HCT116 (cell line): ENCODE measurements around the gene SLX9. TPM values are rescaled to one million over a fixed set of nuclear protein-coding genes. Genes with fewer than 3 reads are reported as not detected.

Source experiments
- ATAC-seq: fragments of 200-7000 bp; cut with Tn5 transposase; 2 replicates; pipeline ENCODE4 v1.9.1; 2020; ENCODE audit warnings: mild to moderate bottlenecking, moderate library complexity
- BruUV-seq: library from RNA; stranded (reverse); fragments of 400-500 nt; replicated peaks from 2 replicates; lab custom pipeline; 2021; lab: Mats Ljungman, UMichigan
- CTCF ChIA-PET: fragments of 300-600 bp; sonication (Branson Sonifier 250); formaldehyde crosslinking; loops from one replicate; lab custom pipeline; 2021; ENCODE audit warnings: antibody characterized with exemption; lab: Charles Lee
- POLR2A ChIA-PET: fragments of 300-600, 350-600 bp; sonication (Branson Sonifier 250); formaldehyde crosslinking; loops from one replicate; lab custom pipeline; 2021; ENCODE audit warnings: antibody characterized with exemption; lab: Charles Lee
- RAD21 ChIA-PET, 2 experiments: fragments of 300-600 bp; sonication (Branson Sonifier 250); formaldehyde crosslinking; loops; one replicate each; lab custom pipeline; 2023; ENCODE audit warnings: low total read pairs in 2 of 2; ENCODE audit not compliant: uncharacterized antibody in 2 of 2, unreplicated experiment in 2 of 2, low non-redundant PET in 1 of 2; lab: Charles Lee
- DNase-seq: peaks from one replicate; pipeline ENCODE4 v3.0.0-alpha.2; 2010; ENCODE audit warnings: low read depth, low spot score
- H2AFZ ChIP-seq: fragments of 200-600 bp; shearing (Covaris generic), sonication (generic); 2 replicates; pipeline ENCODE4 v1.6.1; 2017; ENCODE audit warnings: low read depth, mixed run types, mixed read lengths, antibody characterized with exemption, low read length; ENCODE audit not compliant: poor library complexity, severe bottlenecking
- H3K27ac ChIP-seq: 2 replicates; pipeline ENCODE4 v1.5.1; 2012; ENCODE audit warnings: low read depth, low read length
- H3K27me3 ChIP-seq: fragments of 200-600 bp; sonication (generic); 2 replicates; pipeline ENCODE4 v1.6.1; 2016; ENCODE audit warnings: mixed run types, low read length, mixed read lengths; ENCODE audit not compliant: insufficient read depth
- H3K36me3 ChIP-seq, 2 experiments: fragments of 200-500 bp in 1 of 2; fragments of 200-600 bp in 1 of 2; sonication (Bioruptor generic) in 1 of 2; sonication (generic) in 1 of 2; 2 replicates each; pipeline versions ENCODE4 v1.5.1 to v1.6.1; 2014 to 2016; ENCODE audit warnings: low read length in 2 of 2, inconsistent platforms in 1 of 2, mixed read lengths in 1 of 2, mixed run types in 1 of 2; ENCODE audit not compliant: insufficient read depth in 2 of 2, control insufficient read depth in 1 of 2
- H3K4me1 ChIP-seq, 2 experiments: fragments of 200-600 bp in 1 of 2; sonication (generic) in 1 of 2; 2 replicates each; pipeline versions ENCODE4 v1.5.1 to v1.6.1; 2012 to 2017; ENCODE audit warnings: low read length in 2 of 2, inconsistent platforms in 1 of 2, mild to moderate bottlenecking in 1 of 2, mixed read lengths in 1 of 2, mixed run types in 1 of 2, moderate library complexity in 1 of 2; ENCODE audit not compliant: insufficient read depth in 2 of 2, control insufficient read depth in 1 of 2
- H3K4me2 ChIP-seq: fragments of 200-600 bp; sonication (generic); 2 replicates; pipeline ENCODE4 v1.6.1; 2017; ENCODE audit warnings: mixed run types, low read length, mixed read lengths
- H3K4me3 ChIP-seq, 2 experiments: fragments of 200-600 bp in 1 of 2; sonication (generic) in 1 of 2; replicated peaks in 1 of 2; 2 replicates each; pipeline ENCODE4 v1.5.1; 2011 to 2016; ENCODE audit warnings: low read length in 2 of 2, control low read depth in 1 of 2, low read depth in 1 of 2, mild to moderate bottlenecking in 1 of 2, mixed read lengths in 1 of 2, mixed run types in 1 of 2
- H3K79me2 ChIP-seq: fragments of 200-600 bp; sonication (generic); 2 replicates; pipeline ENCODE4 v1.6.1; 2017; ENCODE audit warnings: mild to moderate bottlenecking, mixed run types, low read length, moderate library complexity, mixed read lengths; ENCODE audit not compliant: insufficient read depth
- H3K9ac ChIP-seq: fragments of 200-600 bp; sonication (generic); 2 replicates; pipeline ENCODE4 v1.6.1; 2016; ENCODE audit warnings: low read length, mixed read lengths
- H3K9me2 ChIP-seq: fragments of 200-600 bp; sonication (generic), shearing (Covaris generic); 2 replicates; pipeline ENCODE4 v1.6.1; 2017; ENCODE audit warnings: mixed run types, mild to moderate bottlenecking, moderate library complexity; ENCODE audit not compliant: insufficient read depth
- H3K9me3 ChIP-seq, 2 experiments: fragments of 200-500 bp in 1 of 2; fragments of 200-600 bp in 1 of 2; sonication (Bioruptor generic) in 1 of 2; sonication (generic) in 1 of 2; 2 replicates each; pipeline ENCODE4 v1.6.1; 2014 to 2017; ENCODE audit warnings: low read length in 2 of 2, mixed read lengths in 2 of 2, inconsistent platforms in 1 of 2, low read depth in 1 of 2, mild to moderate bottlenecking in 1 of 2, mixed run types in 1 of 2, moderate library complexity in 1 of 2; ENCODE audit not compliant: control insufficient read depth in 1 of 2, insufficient read depth in 1 of 2
- H4K20me1 ChIP-seq: fragments of 200-600 bp; sonication (generic), shearing (Covaris generic); 2 replicates; pipeline ENCODE4 v1.6.1; 2017; ENCODE audit warnings: mixed run types, mild to moderate bottlenecking, moderate library complexity; ENCODE audit not compliant: insufficient read depth
- ATF3 ChIP-seq: IDR thresholded peaks from 2 replicates; pipeline ENCODE4 v1.6.1; 2012
- CBX3 ChIP-seq: IDR thresholded peaks from 2 replicates; pipeline ENCODE4 v1.6.1; 2012; ENCODE audit warnings: low read depth
- EGR1 ChIP-seq: IDR thresholded peaks from 2 replicates; pipeline ENCODE4 v1.6.1; 2012; ENCODE audit warnings: low read depth
- EZH2phosphoT487 ChIP-seq: fragments of 200-600 bp; IDR thresholded peaks from 2 replicates; pipeline ENCODE4 v1.6.1; 2018; ENCODE audit warnings: antibody characterized with exemption, borderline replicate concordance
- JUND ChIP-seq: IDR thresholded peaks from 2 replicates; pipeline ENCODE4 v1.6.1; 2012
- POLR2AphosphoS5 ChIP-seq: IDR thresholded peaks from 2 replicates; pipeline ENCODE4 v1.6.1; 2011; ENCODE audit warnings: mild to moderate bottlenecking, low read depth, low read length, moderate library complexity
- SIN3A ChIP-seq: IDR thresholded peaks from 2 replicates; pipeline ENCODE4 v1.6.1; 2012; ENCODE audit warnings: low read depth
- ZBTB33 ChIP-seq: IDR thresholded peaks from 2 replicates; pipeline ENCODE4 v1.6.1; 2011; ENCODE audit warnings: mild to moderate bottlenecking, low read length, moderate library complexity; ENCODE audit not compliant: insufficient replicate concordance; ENCODE audit errors: extremely low read depth
- ZNF274 ChIP-seq: fragments of 200-500 bp; sonication (Bioruptor generic); IDR thresholded peaks from 2 replicates; pipeline ENCODE4 v1.6.1; 2014; ENCODE audit warnings: mild to moderate bottlenecking, low read depth, low read length, inconsistent platforms
- intact Hi-C: fragments of 100-400 bp; cut with micrococcal nuclease; formaldehyde crosslinking; loops from 2 replicates; pipeline ENCODE4 v1.10.0; 2022
- total RNA-seq: library from RNA; stranded (reverse); gene quantifications from one replicate; pipeline ENCODE4 v1.2.1, GENCODE V29; 2021; ENCODE audit not compliant: unreplicated experiment
- TF ChIP-seq, protein P1 (sequence below): IDR thresholded peaks from 2 replicates; pipeline ENCODE4 v1.6.1; 2012; ENCODE audit warnings: low read depth

Gene SLX9
- total RNA-seq, 1 experiment from 2014 or later: 61.9 TPM

DNA sequence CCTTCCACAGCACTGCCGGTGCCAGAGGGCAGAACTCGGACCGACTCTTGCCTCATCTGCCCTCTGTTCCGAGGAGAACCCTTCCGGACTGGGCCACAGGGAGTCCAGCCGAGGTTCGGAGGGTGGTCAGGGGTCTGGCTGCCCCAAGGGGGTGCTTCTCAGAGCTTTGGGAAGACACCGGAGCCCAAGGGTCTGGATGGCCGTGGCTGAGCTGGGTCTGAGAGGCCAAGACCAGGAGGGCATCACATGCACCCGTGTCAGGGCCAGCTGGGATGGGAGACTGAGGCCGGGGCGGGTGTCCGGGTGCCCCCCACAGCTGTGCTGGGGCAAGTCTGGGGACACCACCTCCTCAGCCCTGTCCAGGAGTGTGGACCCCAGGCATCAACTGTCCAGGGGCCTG, 51.1 kb downstream of the SLX9 start:
- Histone ChIP-seq H3K9ac (no peak overlapping the region), H3K36me3 (no peaks in the 10 kb centered on the region), H3K4me3 (no peak overlapping the region), H3K27me3 (no peaks in the 10 kb centered on the region), H3K4me2 (no peak overlapping the region), H3K9me3 (no peaks in the 10 kb centered on the region), H3K9me2 (no peaks in the 10 kb centered on the region), H3K79me2 (no peaks in the 10 kb centered on the region), H2AFZ (no peak overlapping the region), H3K4me1 (no peaks in the 10 kb centered on the region), H4K20me1 (no peaks in the 10 kb centered on the region), H3K27ac (no peak overlapping the region)
- RAD21 ChIA-PET: no interaction called here
- CTCF ChIA-PET: no interaction called here
- ATAC-seq (no peak), DNase-seq (no peak)
- POLR2A ChIA-PET: no interaction called here
- no peak for TF ChIP-seq CBX3
- no peak for TF ChIP-seq POLR2AphosphoS5
- TF ChIP-seq ZBTB33: no peak
- TF ChIP-seq, protein P1, sequence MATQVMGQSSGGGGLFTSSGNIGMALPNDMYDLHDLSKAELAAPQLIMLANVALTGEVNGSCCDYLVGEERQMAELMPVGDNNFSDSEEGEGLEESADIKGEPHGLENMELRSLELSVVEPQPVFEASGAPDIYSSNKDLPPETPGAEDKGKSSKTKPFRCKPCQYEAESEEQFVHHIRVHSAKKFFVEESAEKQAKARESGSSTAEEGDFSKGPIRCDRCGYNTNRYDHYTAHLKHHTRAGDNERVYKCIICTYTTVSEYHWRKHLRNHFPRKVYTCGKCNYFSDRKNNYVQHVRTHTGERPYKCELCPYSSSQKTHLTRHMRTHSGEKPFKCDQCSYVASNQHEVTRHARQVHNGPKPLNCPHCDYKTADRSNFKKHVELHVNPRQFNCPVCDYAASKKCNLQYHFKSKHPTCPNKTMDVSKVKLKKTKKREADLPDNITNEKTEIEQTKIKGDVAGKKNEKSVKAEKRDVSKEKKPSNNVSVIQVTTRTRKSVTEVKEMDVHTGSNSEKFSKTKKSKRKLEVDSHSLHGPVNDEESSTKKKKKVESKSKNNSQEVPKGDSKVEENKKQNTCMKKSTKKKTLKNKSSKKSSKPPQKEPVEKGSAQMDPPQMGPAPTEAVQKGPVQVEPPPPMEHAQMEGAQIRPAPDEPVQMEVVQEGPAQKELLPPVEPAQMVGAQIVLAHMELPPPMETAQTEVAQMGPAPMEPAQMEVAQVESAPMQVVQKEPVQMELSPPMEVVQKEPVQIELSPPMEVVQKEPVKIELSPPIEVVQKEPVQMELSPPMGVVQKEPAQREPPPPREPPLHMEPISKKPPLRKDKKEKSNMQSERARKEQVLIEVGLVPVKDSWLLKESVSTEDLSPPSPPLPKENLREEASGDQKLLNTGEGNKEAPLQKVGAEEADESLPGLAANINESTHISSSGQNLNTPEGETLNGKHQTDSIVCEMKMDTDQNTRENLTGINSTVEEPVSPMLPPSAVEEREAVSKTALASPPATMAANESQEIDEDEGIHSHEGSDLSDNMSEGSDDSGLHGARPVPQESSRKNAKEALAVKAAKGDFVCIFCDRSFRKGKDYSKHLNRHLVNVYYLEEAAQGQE: no peak
- TF ChIP-seq EZH2phosphoT487: no peak
- no peak for TF ChIP-seq ATF3
- no peak for TF ChIP-seq SIN3A
- TF ChIP-seq EGR1: no peak
- no peak for TF ChIP-seq ZNF274
- no peak for TF ChIP-seq JUND
- BruUV-seq: no TSS peak
- intact Hi-C loops: no loop called here
